HG02884 (cell line): ENCODE results near the gene KCNMA1.
"Not testable (repeated sequence)": the region's sequence is repeated elsewhere in the genome, so short reads cannot be mapped to it uniquely, and the experiment has no call there.

Source experiments
- ATAC-seq: cut with Tn5 transposase; IDR thresholded peaks from one replicate; pipeline ENCODE4 v1.9.1; 2021; ENCODE audit warnings: mild to moderate bottlenecking, moderate library complexity; ENCODE audit not compliant: unreplicated experiment

Gene KCNMA1

DNA sequence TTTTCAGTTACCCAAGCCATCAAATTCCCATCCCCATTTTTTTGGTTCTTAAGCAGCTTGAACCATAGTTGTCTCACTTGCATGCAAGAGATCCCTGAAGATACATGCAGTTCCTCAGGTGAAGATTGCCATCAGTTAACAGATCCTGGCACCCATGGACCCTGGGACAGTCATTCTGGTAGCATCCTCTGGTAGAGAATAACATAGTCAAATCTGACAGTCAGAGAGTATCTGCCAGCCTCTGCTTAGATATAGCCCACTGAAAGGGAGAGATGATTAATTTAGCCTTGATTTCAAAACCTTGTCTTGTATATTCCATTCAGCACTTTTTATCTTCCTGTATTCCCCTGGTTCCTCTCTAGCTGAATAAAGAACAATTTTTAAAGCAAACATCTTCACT, 280.4 kb downstream of the KCNMA1 start:
- no peak for ATAC-seq

DNA sequence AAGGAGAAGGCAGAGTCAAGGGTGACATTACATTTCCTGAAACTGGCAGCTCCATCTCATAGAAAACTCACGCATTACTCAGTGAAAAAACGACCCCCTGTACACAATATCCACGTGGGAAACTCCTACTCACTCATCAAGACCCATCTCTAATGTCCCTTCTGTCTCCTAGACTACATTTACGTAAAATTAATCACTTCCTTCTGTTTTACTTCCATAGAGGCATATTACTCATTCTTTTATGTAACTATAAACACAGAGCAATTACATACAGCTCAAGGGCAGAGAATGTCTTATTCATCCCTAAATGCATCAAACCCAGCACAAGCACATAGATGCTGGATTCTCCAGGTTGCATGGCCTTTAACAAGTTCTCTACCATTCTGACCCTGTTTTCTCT, 281.8 kb downstream of the KCNMA1 start:
- no peak for ATAC-seq

DNA sequence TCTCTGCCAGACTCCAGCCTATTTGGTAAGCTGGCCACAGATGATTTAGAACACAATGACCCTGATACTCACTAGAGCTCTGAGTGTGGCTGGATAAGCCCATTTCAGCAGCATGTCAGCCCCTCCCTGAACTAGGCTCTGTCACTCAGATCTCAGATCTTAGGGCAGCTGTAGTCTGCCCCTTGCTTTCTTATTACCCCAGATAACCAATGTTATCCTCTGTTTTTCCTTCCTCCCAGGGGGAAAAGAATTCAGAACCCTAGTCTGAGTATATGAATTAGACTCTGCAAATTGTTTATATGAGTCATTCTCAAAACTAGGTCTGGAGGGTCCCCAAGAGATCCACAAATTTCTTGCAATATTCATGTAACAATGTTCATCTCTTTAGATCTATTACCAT, 286.2 kb downstream of the KCNMA1 start:
- no peak for ATAC-seq

DNA sequence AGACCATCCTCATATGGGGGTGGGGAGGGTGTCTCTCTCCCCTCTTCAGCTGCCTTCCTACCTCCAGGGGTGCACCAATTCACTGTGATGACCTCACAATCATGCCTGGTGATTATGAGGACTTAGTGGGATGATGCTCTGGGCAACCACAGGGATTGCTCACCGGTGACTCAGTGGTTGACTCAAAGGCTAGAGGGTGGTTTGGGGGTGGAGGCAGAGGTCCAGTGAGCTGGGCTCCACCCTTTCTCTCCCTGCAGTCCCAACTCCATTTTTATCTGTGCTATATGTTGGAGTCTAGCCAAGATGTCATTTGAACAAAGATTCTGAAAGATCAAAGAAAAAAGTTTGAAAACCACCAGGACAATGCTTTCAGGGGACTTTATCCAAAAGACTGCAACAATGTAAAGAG, 286.9 kb downstream of the KCNMA1 start:
- ATAC-seq = no peak

DNA sequence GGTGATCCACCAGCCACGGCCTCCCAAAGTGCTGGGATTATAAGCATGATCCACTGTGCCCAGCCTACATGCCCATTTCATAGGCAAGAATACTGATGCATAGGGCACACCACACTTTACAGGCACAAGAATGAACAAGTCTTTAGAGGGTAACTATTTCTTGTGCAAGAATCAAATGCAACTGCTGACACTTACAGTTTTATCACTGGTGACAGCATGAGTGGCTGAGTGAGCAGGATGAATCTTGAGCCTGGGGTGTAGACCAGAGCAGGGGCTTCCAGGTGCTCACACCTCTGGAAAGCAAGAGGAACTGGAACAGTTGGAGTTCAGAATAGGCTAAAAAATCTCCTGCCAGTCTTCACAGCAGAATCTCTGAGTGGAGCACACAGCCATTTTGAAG, 287.5 kb downstream of the KCNMA1 start:
- no peak for ATAC-seq

DNA sequence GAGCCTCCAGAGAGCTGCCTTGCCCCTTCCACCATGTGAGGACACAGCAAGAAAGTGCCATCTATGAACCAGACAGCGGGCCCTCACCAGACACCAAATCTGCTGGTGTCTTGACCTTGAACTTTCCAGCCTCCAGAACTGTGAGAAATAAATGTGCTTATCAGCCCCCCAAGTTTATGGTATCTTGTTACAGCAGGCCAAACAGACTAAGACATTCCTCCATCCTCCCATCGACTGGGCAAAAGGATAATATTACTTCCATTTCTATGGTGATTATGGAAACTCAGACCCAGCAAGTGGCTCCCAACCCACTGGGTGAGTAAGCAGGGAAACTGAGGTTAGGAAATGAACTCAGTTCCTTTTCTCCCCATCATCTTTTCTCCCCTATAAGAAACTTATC, 288.4 kb downstream of the KCNMA1 start:
- ATAC-seq = no peak

DNA sequence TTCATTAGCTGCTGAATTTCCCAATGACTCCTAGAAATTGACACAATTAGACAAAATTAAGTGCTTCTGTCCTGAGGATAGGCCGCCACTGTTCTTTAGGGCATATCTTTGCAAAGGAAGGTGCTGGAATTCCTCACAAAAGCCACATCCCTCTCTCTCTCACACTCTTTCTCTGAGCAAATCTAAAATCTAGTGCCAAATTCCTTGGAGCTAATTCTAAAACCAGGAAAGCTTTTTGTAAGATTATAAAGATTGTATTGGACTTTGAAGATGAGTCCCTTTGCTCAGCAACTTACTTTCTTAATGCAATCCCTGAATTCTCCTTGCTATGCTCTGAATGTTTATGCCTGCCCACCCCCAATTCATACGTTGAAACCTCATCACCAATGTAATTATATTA, 288.9 kb downstream of the KCNMA1 start:
- no peak for ATAC-seq

DNA sequence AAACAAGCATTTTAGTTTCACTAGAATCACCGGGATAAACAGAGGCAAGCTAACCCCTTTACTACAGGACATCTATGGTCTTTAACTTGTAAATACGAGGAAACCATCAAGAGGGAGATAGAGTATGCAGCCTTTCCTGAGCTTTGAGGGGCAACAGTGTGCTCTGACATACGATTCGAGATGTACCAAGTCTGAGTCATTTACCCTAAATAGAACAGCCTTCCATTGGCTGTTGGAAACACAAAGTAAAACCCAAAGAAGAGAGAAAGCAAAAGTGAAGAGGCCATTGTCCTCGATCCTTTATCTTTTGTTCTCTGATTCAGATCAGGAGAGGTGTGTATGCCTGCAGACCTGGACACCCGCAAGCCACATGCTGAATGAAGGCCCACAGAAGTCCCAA, 289.5 kb downstream of the KCNMA1 start:
- ATAC-seq = no peak

DNA sequence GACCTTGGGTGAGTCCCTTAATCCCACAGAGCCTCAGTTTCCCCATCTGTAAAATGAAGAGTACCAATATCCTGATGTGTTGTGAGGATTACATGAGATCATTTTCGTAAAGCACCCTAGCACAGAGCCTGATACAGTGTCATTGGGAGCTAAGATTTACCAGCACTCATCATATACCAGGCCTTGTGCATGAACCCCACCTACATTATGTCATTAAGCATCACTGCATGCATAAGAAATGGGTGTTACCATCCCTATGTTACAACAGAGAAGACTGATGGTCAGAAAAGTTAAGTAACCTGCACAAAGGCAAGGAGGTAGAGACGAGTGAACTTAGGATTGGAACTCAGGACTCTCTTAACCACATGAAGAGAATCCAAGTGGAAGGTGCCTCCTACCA, 290.6 kb downstream of the KCNMA1 start:
- no peak for ATAC-seq

DNA sequence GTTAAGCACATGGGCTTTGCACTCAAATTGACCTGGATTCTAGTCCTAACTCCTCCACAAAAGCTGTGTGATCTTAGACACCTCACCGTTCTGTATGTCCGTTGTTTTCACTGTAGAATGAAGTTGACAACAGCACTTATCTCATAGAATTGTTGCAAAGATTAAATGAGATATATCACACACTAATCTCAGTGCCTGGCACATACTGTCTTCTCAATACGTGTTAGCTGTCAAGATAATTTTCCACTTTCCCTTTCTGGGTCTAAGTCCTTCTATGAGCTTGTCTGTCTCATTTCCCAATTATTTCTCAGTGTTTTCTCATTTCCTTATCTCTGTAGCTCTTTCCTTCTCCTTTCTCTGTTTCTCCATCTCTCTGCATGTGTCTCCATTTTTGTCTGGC, 296.6 kb downstream of the KCNMA1 start:
- ATAC-seq = no peak

DNA sequence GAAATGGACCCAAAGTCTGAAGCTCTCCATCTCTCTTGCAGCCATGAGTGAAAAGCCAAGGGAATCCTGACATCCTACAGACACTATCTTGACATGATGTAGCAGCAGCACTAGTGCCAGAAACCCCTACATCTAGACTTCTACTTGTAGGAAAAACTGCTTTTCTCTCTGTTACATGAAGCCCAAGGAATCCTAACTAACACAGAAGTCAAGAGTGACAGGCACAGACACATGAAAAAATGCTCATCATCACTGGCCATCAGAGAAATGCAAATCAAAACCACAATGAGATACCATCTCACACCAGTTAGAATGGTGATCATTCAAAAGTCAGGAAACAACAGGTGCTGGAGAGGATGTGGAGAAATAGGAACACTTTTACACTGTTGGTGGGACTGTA, 297.7 kb downstream of the KCNMA1 start:
- ATAC-seq = not testable (repeated sequence)

DNA sequence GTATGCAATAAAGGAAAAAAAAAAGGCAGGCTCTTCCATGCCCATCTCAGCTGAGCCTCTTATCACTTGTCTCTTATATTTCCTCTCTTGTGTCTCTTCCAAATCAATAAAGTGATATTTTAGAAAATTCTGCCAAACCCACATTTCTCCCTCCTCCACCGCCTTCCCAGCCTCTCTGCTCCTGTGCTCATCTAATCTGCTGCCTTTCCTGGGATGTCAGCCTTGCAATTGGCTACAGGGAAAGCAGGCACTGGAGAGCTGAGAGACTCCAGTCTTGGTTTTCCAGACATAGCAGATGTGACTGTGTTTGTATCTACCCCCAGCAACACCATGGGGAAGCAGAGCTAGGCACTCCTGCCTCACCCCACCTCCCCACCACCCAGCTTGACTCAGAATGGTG, 298.4 kb downstream of the KCNMA1 start:
- no peak for ATAC-seq

DNA sequence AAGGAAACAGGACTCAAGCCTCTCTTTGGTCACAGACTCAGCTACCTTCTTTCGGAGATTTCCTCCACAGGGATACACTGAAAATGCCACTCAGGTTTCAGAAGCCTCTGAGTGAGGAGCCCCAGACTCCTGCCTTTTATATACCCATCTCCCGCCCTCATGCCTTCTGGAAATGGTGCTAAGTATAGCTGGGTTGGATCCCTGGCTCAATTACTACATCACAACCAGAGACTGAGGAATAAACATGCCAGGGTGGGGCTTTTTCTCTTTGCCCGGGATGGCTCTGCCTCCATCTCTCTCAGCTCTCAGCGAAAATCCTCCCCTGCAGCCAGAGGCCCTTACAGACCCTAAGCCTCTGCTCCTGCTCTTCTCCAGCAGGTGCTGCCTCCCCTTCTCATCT, 299.5 kb downstream of the KCNMA1 start:
- ATAC-seq = no peak

DNA sequence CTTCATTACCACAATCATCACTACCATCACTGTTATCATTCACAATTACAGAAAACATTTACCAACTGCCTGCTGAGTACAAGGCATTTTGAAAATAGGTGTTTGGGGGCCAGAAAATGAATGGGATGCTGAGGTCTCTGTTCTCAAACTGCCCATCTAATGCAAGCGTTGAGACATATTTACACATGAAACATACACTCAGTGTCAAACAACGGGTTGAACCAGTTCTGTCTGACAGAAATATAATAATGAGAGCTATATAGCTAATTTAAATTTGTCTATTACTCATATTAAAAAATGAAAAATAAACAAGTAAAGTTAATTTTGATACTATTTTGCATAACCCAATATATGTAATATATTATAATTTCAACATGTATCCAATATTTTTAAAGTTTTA, 303.1 kb downstream of the KCNMA1 start:
- ATAC-seq = no peak

DNA sequence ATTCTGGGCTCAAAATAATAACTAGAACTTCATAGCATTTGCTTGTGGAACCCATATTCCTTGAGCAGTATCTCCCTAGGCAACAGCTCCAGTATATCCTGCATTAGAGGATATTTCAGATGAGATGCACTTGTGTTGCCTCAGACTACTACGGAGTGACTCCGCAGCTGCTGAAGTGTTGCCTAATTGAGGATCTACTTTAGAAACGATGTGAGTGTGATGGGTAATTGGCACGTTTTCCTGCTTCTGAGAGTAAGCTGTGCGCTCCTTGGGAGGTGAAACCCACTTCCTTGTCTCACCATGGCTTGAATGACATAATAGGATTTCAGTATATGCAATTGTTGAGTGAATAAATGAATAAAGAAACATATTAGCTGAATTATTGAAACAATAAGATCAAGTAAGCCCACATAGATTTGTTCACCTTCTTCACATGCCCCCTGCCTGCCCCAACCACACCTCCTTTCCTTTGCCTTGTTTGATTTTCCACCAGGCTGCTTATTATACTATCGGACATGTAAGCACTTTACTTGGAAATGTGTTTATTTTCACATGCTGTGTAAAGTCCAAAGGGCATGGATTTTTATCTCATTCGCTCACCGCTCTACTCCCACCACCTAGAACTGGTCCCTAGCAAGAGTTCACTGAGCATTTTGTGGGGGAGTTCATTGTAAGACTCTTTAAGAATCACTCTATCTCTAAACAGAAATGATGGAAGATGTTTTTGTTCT, 303.8 kb downstream of the KCNMA1 start:
- ATAC-seq = no peak

DNA sequence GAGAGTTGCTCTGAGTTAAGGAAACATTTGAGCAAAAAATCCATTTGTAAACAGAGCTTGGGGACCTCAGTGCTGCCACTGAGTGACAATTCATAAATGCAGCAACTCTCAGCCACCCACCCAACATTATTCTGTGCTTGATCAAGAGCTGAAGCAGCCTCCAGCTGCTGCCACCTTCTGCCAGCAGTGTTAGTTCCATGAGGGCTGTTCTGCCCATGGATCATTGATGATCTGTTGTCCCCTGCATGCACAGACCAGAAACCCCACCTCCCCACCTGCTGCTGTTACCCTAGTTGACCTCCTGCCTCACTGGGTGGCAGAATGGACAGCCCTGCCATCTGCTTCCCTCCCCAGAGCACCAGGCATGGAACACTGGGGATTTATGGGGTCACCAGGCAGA, 305.4 kb downstream of the KCNMA1 start:
- no peak for ATAC-seq

DNA sequence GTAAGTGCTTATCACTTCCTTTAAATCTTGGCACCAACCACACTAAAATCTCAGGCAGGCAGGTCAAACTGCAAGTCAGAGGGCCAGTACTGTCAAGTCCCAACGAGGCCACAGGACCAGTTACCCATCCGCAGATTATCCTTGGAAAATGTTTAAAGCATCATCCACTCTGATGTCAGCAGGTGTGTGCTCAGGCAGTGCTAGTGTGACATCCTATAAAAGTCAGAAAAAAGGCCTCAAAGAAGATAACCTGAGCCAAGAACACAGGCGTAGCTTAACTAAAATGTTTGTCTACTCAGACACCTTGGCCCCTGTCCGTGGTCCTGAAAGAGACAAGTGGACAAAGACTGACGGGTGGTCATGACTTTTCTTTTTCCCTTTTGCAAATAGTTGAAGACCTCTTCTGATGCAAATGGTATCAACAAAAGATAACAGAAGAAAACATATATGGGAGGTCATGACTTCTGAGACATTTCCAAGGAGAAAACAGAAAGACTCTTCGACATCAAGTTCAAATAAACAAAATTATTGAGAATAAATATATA, 309.3 kb downstream of the KCNMA1 start:
- no peak for ATAC-seq

DNA sequence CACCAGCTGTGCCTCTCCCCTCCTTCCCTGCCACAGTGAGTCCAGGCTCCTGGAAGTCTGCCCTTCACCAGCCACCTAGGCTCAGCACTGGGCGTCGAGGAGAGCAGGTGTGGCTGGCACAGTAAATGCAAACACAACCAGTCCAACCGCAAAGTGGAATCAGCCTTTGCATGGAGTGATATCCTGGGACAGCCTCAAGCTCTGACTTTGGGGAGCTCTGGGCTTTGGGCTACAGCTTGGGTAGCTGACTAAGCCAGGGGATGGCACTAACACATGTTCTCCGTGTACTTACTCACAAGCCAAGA, 312.4 kb downstream of the KCNMA1 start:
- no peak for ATAC-seq

DNA sequence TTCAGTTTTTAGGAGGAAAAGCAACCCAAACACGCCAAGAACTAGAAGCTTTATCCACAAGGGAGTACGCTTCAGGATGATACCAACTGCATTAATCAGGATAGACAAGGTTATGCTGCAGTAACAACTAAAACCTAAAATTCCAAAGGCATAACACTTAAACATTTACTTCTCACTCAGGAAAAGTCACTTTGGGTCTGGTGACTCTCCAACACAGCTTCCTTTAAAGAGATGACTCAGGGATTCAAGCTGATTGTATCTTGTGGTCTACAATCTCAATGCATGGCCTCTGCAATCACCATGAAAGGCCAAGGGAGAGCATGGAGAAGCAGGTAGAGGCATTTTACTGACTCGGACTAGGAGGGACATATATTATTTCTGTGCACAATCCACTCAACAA, 315.8 kb downstream of the KCNMA1 start:
- no peak for ATAC-seq

DNA sequence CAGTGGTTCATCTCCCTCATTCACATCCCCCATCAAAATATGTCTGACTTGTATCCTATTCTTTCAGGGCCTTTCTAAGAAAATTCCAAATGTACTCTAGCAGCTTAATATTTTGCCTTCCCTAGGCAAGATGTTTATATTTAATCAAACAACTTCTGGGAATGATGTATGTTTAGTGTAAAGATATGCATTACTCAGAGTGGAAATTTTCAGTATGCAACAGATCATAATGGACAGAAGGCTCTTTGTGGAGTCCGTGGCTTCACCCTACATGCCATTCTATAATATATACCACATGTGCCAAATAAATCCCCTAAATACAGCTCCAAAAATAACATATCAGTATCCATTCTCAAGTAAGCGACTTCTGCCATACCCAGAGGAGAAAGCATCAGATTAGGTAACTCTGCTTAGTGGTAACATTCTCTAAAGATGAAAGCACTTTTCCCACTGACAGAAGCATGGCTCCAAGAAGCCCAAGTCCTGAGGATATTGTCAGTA, 316.6 kb downstream of the KCNMA1 start:
- ATAC-seq = no peak

DNA sequence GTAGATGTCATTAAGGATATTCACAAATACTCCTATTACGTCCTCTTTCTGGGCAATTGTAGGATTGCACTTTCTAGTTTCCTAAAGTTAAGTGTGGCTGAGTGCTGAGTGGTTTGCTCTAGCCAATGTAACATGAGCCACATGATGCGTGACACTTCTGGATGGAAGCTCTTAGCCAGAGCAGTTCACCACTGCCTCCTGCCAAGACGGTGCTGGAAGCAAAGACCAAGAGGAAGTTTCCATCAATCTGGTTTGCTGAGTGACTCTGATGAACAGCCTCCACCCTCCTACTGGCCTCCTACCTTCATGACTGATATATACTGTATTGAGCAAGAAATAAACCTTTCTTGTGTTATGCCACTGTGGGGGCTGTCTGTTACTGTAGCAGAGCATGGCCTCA, 318.1 kb downstream of the KCNMA1 start:
- ATAC-seq = no peak

DNA sequence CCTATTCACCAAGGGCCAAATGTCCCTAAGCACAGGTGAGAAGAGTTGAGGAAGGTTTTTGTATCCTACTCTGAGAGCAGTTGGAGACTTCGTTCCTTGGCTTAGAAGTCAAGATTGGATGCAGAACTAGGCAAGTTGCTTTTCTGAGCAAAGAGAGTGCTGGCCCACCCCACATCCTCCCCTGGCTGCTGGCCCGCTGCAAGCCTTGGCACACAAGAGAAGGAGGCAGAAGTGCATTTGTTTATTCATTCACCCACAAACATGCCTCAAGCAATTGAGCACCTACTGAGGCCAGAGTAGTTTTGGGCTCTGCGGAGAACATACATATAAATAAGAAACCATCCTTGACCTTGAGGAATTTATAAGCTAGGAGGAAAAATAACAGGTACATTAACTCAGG, 318.9 kb downstream of the KCNMA1 start:
- ATAC-seq = no peak

DNA sequence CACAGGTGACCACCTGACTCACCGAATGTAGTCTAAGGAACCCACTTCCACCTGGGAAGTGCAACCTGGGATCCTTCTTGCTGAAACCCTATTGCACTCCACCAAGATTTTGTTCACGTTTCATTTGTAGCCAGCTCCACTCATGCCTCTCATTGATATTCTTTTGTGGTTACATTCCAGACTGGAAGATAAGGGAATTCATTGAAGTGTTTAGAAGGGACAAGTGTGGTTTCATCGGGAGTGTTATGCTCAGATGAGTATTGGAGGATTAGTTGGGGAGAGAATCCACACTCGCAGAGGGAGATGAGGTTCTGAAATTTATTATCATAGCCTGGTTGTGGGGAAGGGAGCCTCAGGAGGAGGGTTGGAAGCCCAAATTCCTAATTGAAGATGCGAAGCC, 320.4 kb downstream of the KCNMA1 start:
- ATAC-seq = no peak
